Measurements from ENCODE around the gene DLG1.

The DLG1 gene

DNA sequence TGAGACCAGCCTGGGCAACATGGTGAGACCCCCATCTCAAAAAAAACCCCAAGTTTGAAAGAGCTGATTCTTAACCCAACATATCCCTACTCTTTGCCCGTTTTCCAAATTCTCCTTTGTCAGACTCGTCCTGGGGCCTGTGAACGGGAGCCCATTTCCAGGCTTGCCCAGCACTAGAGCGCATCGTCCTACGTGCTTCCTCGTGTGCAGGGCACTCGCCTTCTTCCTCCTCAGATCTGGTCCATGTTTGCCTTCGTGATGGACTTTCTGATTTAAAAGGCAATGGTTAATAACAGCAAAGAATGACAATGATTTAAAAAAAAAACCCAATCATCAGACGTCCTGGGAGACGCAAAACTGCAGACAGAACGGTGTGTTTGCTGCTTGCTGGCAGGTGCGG, 278.9 kb downstream of the DLG1 start:
- Histone ChIP-seq H3K36me3 (ENCODE audit: control insufficient read depth, insufficient read depth, low read length) (no peaks in the 10 kb centered on the region), H3K27me3 (replicated peaks; ENCODE audit: control insufficient read depth, insufficient read depth, low read length) (no peaks in the 10 kb centered on the region), H3K4me3 (replicated peaks; ENCODE audit: low read depth, low read length) (no peak overlapping the region)
- DNase-seq (ENCODE audit: extremely low read depth, insufficient read length) = no peak
- TF ChIP-seq, protein P1, sequence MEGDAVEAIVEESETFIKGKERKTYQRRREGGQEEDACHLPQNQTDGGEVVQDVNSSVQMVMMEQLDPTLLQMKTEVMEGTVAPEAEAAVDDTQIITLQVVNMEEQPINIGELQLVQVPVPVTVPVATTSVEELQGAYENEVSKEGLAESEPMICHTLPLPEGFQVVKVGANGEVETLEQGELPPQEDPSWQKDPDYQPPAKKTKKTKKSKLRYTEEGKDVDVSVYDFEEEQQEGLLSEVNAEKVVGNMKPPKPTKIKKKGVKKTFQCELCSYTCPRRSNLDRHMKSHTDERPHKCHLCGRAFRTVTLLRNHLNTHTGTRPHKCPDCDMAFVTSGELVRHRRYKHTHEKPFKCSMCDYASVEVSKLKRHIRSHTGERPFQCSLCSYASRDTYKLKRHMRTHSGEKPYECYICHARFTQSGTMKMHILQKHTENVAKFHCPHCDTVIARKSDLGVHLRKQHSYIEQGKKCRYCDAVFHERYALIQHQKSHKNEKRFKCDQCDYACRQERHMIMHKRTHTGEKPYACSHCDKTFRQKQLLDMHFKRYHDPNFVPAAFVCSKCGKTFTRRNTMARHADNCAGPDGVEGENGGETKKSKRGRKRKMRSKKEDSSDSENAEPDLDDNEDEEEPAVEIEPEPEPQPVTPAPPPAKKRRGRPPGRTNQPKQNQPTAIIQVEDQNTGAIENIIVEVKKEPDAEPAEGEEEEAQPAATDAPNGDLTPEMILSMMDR (IDR thresholded peaks at IDR 0.05; ENCODE audit: insufficient read depth, low read length, poor library complexity, severe bottlenecking) = no peak

GRCh38 chr3:197019021-197019420, 279.4 kb downstream of the DLG1 start:
- TF ChIP-seq, protein P1 (IDR thresholded peaks at IDR 0.05; ENCODE audit: insufficient read depth, low read length, poor library complexity, severe bottlenecking) = no peak
- Histone ChIP-seq H3K36me3 (ENCODE audit: control insufficient read depth, insufficient read depth, low read length) (no peaks in the 10 kb centered on the region), H3K4me3 (replicated peaks; ENCODE audit: low read depth, low read length) (no peak overlapping the region), H3K27me3 (replicated peaks; ENCODE audit: control insufficient read depth, insufficient read depth, low read length) (no peaks in the 10 kb centered on the region)
- DNase-seq (ENCODE audit: extremely low read depth, insufficient read length) = no peak

GRCh38 chr3:197017003-197017402, 281.4 kb downstream of the DLG1 start:
- H3K4me3 ChIP-seq (replicated peaks; ENCODE audit: low read depth, low read length) = no peak overlapping the region
- DNase-seq (ENCODE audit: extremely low read depth, insufficient read length) = no peak
- TF ChIP-seq, protein P1 (IDR thresholded peaks at IDR 0.05; ENCODE audit: insufficient read depth, low read length, poor library complexity, severe bottlenecking) = no peak
- H3K27me3 ChIP-seq (replicated peaks; ENCODE audit: control insufficient read depth, insufficient read depth, low read length) = no peaks in the 10 kb centered on the region
- no peaks in the 10 kb centered on the region for H3K36me3 ChIP-seq (ENCODE audit: control insufficient read depth, insufficient read depth, low read length)

DNA sequence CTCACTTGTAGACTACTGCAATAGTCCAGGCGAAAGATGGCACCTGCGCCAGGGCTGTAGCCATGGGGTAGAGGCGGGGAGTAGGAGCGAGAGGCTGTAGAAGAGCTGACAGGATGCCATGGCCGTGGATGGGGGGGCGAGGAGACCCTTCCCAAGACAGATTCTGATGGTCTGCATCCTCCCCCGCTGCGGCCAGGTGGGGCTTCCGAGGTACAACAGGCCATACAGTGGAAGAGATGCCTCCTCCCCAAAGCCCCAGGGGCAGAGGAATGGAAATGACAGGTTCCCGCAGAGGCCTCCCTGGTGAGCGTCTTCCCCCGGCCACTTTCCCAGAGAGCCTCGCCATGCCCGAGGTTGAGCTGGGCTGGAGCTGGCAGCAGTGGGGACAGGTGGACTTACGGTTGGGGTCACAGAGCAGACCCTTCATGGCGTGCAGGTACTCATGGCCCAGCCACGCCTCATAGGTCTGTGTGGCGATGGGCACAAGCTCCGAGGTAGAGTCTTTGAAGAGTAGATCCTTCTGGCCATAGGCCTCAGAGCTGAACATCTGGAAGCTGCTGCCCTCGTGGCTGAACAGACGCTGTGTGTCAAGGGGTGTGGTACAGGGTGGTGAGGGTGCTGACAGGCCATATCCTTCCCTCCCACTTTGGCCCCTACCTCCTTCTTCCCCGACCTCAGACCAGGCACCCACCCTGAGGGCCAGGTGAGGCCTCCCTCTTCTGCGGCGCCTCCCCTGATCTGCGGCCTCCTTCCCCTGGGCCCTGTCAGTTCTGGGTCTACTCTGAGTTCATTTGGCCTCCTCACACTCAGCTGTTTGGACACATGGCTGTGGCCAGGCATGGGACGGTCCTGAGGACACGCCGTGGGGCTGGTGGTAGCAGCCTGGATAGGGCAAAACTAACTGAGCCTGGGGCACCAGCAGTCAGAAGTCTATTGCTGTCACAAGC, 282.3 kb downstream of the DLG1 start:
- no peak for DNase-seq (ENCODE audit: extremely low read depth, insufficient read length)
- Histone ChIP-seq H3K27me3 (replicated peaks; ENCODE audit: control insufficient read depth, insufficient read depth, low read length) (no peaks in the 10 kb centered on the region), H3K4me3 (replicated peaks; ENCODE audit: low read depth, low read length) (no peak overlapping the region), H3K36me3 (ENCODE audit: control insufficient read depth, insufficient read depth, low read length) (no peaks in the 10 kb centered on the region)
- TF ChIP-seq, protein P1 (IDR thresholded peaks at IDR 0.05; ENCODE audit: insufficient read depth, low read length, poor library complexity, severe bottlenecking) = no peak

DNA sequence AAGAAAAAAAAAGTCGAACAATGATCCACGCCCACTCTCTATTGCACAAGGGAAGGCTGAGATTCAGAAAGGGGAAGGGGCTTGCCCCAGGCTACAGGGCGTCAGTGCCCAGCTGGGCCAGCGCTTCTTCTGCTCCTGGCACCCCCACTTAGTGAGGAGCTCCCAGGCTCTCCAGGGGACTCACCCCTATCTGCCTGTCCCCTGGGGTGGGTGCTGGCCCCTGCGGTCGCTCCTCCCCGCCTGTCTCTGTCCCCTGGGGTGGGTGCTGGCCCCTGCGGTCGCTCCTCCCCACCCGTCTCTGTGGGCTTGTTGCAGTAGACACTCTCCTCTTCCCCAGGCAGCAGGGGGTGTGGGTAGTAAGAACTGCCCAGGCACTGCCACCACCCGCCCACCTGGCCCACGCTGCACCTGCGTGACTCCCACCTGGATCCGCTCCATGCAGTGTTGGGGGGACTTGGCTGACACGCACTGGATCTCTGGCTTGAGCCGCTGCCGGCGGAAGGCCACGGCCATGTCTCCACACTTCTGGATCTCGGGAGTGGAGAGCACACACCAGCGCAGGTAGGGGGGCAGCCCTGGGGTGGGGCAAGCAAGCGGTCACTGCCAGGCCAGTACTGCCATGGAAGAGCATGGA, 283.4 kb downstream of the DLG1 start:
- H3K27me3 ChIP-seq (replicated peaks; ENCODE audit: control insufficient read depth, insufficient read depth, low read length) = no peaks in the 10 kb centered on the region
- no peaks in the 10 kb centered on the region for H3K36me3 ChIP-seq (ENCODE audit: control insufficient read depth, insufficient read depth, low read length)
- no peak for DNase-seq (ENCODE audit: extremely low read depth, insufficient read length)
- no peak overlapping the region for H3K4me3 ChIP-seq (replicated peaks; ENCODE audit: low read depth, low read length)
- TF ChIP-seq, protein P1 (IDR thresholded peaks at IDR 0.05; ENCODE audit: insufficient read depth, low read length, poor library complexity, severe bottlenecking) = no peak

All from GM06990 (cell line).